Measurements from ENCODE around the gene PCSK4.

PCSK4 gene

GRCh38 chr19:1487576-1488281 lies 2.4 kb downstream of the PCSK4 start:
- no peak for TF ChIP-seq CTCF (IDR thresholded peaks at IDR 0.05; ENCODE audit: low read depth, low read length)
- no peak overlapping the region for H3K4me3 ChIP-seq (ENCODE audit: low read depth, low read length)

GRCh38 chr19:1486720-1487575 lies 3.2 kb downstream of the PCSK4 start:
- H3K4me3 ChIP-seq (ENCODE audit: low read depth, low read length), result no peak overlapping the region
- no peak for TF ChIP-seq CTCF (IDR thresholded peaks at IDR 0.05; ENCODE audit: low read depth, low read length)

- no peak for TF ChIP-seq CTCF (IDR thresholded peaks at IDR 0.05; ENCODE audit: low read depth, low read length)
- no peak overlapping the region for H3K4me3 ChIP-seq (ENCODE audit: low read depth, low read length)
Observed at GRCh38 chr19:1483979-1484428, 6.1 kb downstream of the PCSK4 start.

- H3K4me3 ChIP-seq (ENCODE audit: low read depth, low read length), result no peak overlapping the region
- TF ChIP-seq CTCF (IDR thresholded peaks at IDR 0.05; ENCODE audit: low read depth, low read length), result no peak
Observed at GRCh38 chr19:1483131-1483978, 6.8 kb downstream of the PCSK4 start.

- no peak for TF ChIP-seq CTCF (IDR thresholded peaks at IDR 0.05; ENCODE audit: low read depth, low read length)
- H3K4me3 ChIP-seq (ENCODE audit: low read depth, low read length), result no peak overlapping the region
Observed at GRCh38 chr19:1482361-1483130, 7.6 kb downstream of the PCSK4 start.

GRCh38 chr19:1481893-1482360 lies 8.2 kb downstream of the PCSK4 start:
- TF ChIP-seq CTCF (IDR thresholded peaks at IDR 0.05; ENCODE audit: low read depth, low read length), result no peak
- no peak overlapping the region for H3K4me3 ChIP-seq (ENCODE audit: low read depth, low read length)

All from WI38 (cell line).